ENCODE measurements around the gene LUZP4. TPM values are rescaled to one million over a fixed set of nuclear protein-coding genes. Genes with fewer than 3 reads are reported as not detected.

LUZP4 gene
- not detected in 5 replicates for total RNA-seq (2022; extraction: Qiagen RNA extraction)

GRCh38 chrX:115289465-115289864 lies at the start of gene LUZP4:
Gene LUZP4 (plus strand): TSS chrX:115289715. CDS start chrX:115289760, 45 bp downstream.

Other genes starting within 250 kb of the LUZP4 start
- gene RBMXL3, start 100.3 kb upstream of the LUZP4 start, total RNA-seq (2022; extraction: Qiagen RNA extraction), result not detected in 5 replicates
- gene LRCH2, start 55.6 kb upstream of the LUZP4 start, total RNA-seq (2022; extraction: Qiagen RNA extraction), result 0.02 to 0.03 TPM (median 0.02 TPM) in 3 of 5 replicates, not detected in the others

All from A549 treated with CORT108297 at 1 μM for 4 hours (cell line).